ENCODE measurements around the gene IST1.

IST1 gene

GRCh38 chr16:71916397-71916920 lies 21.1 kb downstream of the IST1 start:
- in situ Hi-C loops (cut with HindIII; ENCODE audit: low sequenced_read_pairs), result no loop called here

- in situ Hi-C loops (cut with HindIII; ENCODE audit: low sequenced_read_pairs), result no loop called here
These were observed 22.6 kb downstream of the IST1 start for GRCh38 chr16:71917900-71918299.

GRCh38 chr16:71919035-71919434 lies 23.7 kb downstream of the IST1 start:
- in situ Hi-C loops (cut with HindIII; ENCODE audit: low sequenced_read_pairs), result no loop called here

GRCh38 chr16:71920658-71921057 lies 25.3 kb downstream of the IST1 start:
- in situ Hi-C loops (cut with HindIII; ENCODE audit: low sequenced_read_pairs), result loop anchor here (5.0 kb wide), 1 partner anchor 48 kb away; no protein-coding TSS in a partner anchor

GRCh38 chr16:71923941-71924690 lies 28.8 kb downstream of the IST1 start:
- in situ Hi-C loops (cut with HindIII; ENCODE audit: low sequenced_read_pairs), result loop anchor here (5.0 kb wide), 1 partner anchor 52 kb away; no protein-coding TSS in a partner anchor

GRCh38 chr16:71924710-71925109 lies 29.4 kb downstream of the IST1 start:
- in situ Hi-C loops (cut with HindIII; ENCODE audit: low sequenced_read_pairs), result loop anchor here (5.0 kb wide), 1 partner anchor 52 kb away; no protein-coding TSS in a partner anchor

- in situ Hi-C loops (cut with HindIII; ENCODE audit: low sequenced_read_pairs), result no loop called here
These were observed 32.1 kb downstream of the IST1 start for GRCh38 chr16:71927383-71927782.

GRCh38 chr16:71927787-71928186 lies 32.5 kb downstream of the IST1 start:
- in situ Hi-C loops (cut with HindIII; ENCODE audit: low sequenced_read_pairs), result no loop called here

- in situ Hi-C loops (cut with HindIII; ENCODE audit: low sequenced_read_pairs), result no loop called here
These were observed 33.7 kb downstream of the IST1 start for GRCh38 chr16:71929048-71929447.

GRCh38 chr16:71930013-71930563 lies 34.8 kb downstream of the IST1 start:
- in situ Hi-C loops (cut with HindIII; ENCODE audit: low sequenced_read_pairs), result loop anchor here (5.0 kb wide), 1 partner anchor 98 kb away; no protein-coding TSS in a partner anchor

GRCh38 chr16:71931001-71931400 lies 35.7 kb downstream of the IST1 start:
- in situ Hi-C loops (cut with HindIII; ENCODE audit: low sequenced_read_pairs), result loop anchor here (5.0 kb wide), 1 partner anchor 99 kb away; no protein-coding TSS in a partner anchor

- in situ Hi-C loops (cut with HindIII; ENCODE audit: low sequenced_read_pairs), result loop anchor here (5.0 kb wide), 1 partner anchor 99 kb away; no protein-coding TSS in a partner anchor
These were observed 36.3 kb downstream of the IST1 start for GRCh38 chr16:71931599-71931998.

- in situ Hi-C loops (cut with HindIII; ENCODE audit: low sequenced_read_pairs), result loop anchor here (5.0 kb wide), 1 partner anchor 101 kb away; no protein-coding TSS in a partner anchor
These were observed 37.7 kb downstream of the IST1 start for GRCh38 chr16:71933017-71933416.

GRCh38 chr16:71933913-71934695 lies 38.8 kb downstream of the IST1 start:
- in situ Hi-C loops (cut with HindIII; ENCODE audit: low sequenced_read_pairs), result loop anchor here (5.0 kb wide), 1 partner anchor 102 kb away; no protein-coding TSS in a partner anchor

- in situ Hi-C loops (cut with HindIII; ENCODE audit: low sequenced_read_pairs), result no loop called here
These were observed 42.7 kb downstream of the IST1 start for GRCh38 chr16:71937868-71938510.

- in situ Hi-C loops (cut with HindIII; ENCODE audit: low sequenced_read_pairs), result no loop called here
These were observed 48.6 kb downstream of the IST1 start for GRCh38 chr16:71943887-71944286.

GRCh38 chr16:71945616-71946015 lies 50.3 kb downstream of the IST1 start:
- in situ Hi-C loops (cut with HindIII; ENCODE audit: low sequenced_read_pairs), result no loop called here

GRCh38 chr16:71952825-71953224 lies 57.5 kb downstream of the IST1 start:
- in situ Hi-C loops (cut with HindIII; ENCODE audit: low sequenced_read_pairs), result no loop called here

GRCh38 chr16:71954180-71954579 lies 58.8 kb downstream of the IST1 start:
- in situ Hi-C loops (cut with HindIII; ENCODE audit: low sequenced_read_pairs), result no loop called here

- in situ Hi-C loops (cut with HindIII; ENCODE audit: low sequenced_read_pairs), result no loop called here
These were observed 59.4 kb downstream of the IST1 start for GRCh38 chr16:71954699-71955195.

Data from endothelial cell of hepatic sinusoid (primary cell).